ENCODE data around the gene VAX1.

The VAX1 gene

GRCh38 chr10:117136391-117136975 is 1.6 kb downstream of the VAX1 start:
- Histone ChIP-seq H3K79me2 (ENCODE audit: control insufficient read depth, low read length) (no peaks in the 10 kb centered on the region), H3K27ac (ENCODE audit: low read depth, low read length) (no peak overlapping the region), H3K4me3 (ENCODE audit: low read length) (no peak overlapping the region), H3K27me3 (ENCODE audit: control insufficient read depth, low read length) (no peaks in the 10 kb centered on the region), H3K36me3 (ENCODE audit: control insufficient read depth, low read length) (no peaks in the 10 kb centered on the region), H3K9me2 (replicated peaks; ENCODE audit: control insufficient read depth, low read length) (no peaks in the 10 kb centered on the region), H3K4me1 (ENCODE audit: control insufficient read depth, low read length) (no peaks in the 10 kb centered on the region), H3K9me3 (ENCODE audit: control insufficient read depth, insufficient read depth, low read length) (peaks cover 3% of the 10 kb centered on the region; the same call in 1 of the 2 replicates), H3K4me2 (ENCODE audit: low read length) (no peak overlapping the region), H3F3A (ENCODE audit: control insufficient read depth, insufficient read depth) (no peaks in the 10 kb centered on the region), H4K20me1 (ENCODE audit: control insufficient read depth, insufficient read depth, low read depth, low read length) (no peaks in the 10 kb centered on the region)
- TF ChIP-seq CTCF (IDR thresholded peaks at IDR 0.05; ENCODE audit: low read depth, low read length, poor library complexity, severe bottlenecking) (no peak), EZH2phosphoT487 (IDR thresholded peaks at IDR 0.05; ENCODE audit: borderline replicate concordance, low read length) (no peak)

- Histone ChIP-seq H3K9me3 (ENCODE audit: control insufficient read depth, insufficient read depth, low read length) (peaks cover 3% of the 10 kb centered on the region; the same call in 1 of the 2 replicates), H4K20me1 (ENCODE audit: control insufficient read depth, insufficient read depth, low read depth, low read length) (no peaks in the 10 kb centered on the region), H3K9me2 (replicated peaks; ENCODE audit: control insufficient read depth, low read length) (no peaks in the 10 kb centered on the region), H3K79me2 (ENCODE audit: control insufficient read depth, low read length) (no peaks in the 10 kb centered on the region), H3F3A (ENCODE audit: control insufficient read depth, insufficient read depth) (no peaks in the 10 kb centered on the region), H3K4me2 (ENCODE audit: low read length) (no peak overlapping the region), H3K27me3 (ENCODE audit: control insufficient read depth, low read length) (no peaks in the 10 kb centered on the region), H3K36me3 (ENCODE audit: control insufficient read depth, low read length) (no peaks in the 10 kb centered on the region), H3K4me3 (ENCODE audit: low read length) (no peak overlapping the region), H3K27ac (ENCODE audit: low read depth, low read length) (no peak overlapping the region), H3K4me1 (ENCODE audit: control insufficient read depth, low read length) (no peaks in the 10 kb centered on the region)
- no peak for TF ChIP-seq EZH2phosphoT487 (IDR thresholded peaks at IDR 0.05; ENCODE audit: borderline replicate concordance, low read length)
- no peak for TF ChIP-seq CTCF (IDR thresholded peaks at IDR 0.05; ENCODE audit: low read depth, low read length, poor library complexity, severe bottlenecking)
Measured at GRCh38 chr10:117135480-117136140, 2.5 kb downstream of the VAX1 start.

GRCh38 chr10:117135026-117135372 is 3.1 kb downstream of the VAX1 start:
- no peak for TF ChIP-seq EZH2phosphoT487 (IDR thresholded peaks at IDR 0.05; ENCODE audit: borderline replicate concordance, low read length)
- TF ChIP-seq CTCF (IDR thresholded peaks at IDR 0.05; ENCODE audit: low read depth, low read length, poor library complexity, severe bottlenecking), result no peak
- Histone ChIP-seq H3F3A (ENCODE audit: control insufficient read depth, insufficient read depth) (no peaks in the 10 kb centered on the region), H3K4me2 (ENCODE audit: low read length) (no peak overlapping the region), H3K36me3 (ENCODE audit: control insufficient read depth, low read length) (no peaks in the 10 kb centered on the region), H3K9me3 (ENCODE audit: control insufficient read depth, insufficient read depth, low read length) (peaks cover 3% of the 10 kb centered on the region; the same call in 1 of the 2 replicates), H3K9me2 (replicated peaks; ENCODE audit: control insufficient read depth, low read length) (no peaks in the 10 kb centered on the region), H3K79me2 (ENCODE audit: control insufficient read depth, low read length) (no peaks in the 10 kb centered on the region), H3K27ac (ENCODE audit: low read depth, low read length) (no peak overlapping the region), H3K27me3 (ENCODE audit: control insufficient read depth, low read length) (no peaks in the 10 kb centered on the region), H3K4me3 (ENCODE audit: low read length) (no peak overlapping the region), H4K20me1 (ENCODE audit: control insufficient read depth, insufficient read depth, low read depth, low read length) (no peaks in the 10 kb centered on the region), H3K4me1 (ENCODE audit: control insufficient read depth, low read length) (no peaks in the 10 kb centered on the region)

Measured in DOHH2 (cell line).